Tibial nerve (tissue), 4 donors: ENCODE data around the gene PGAP3. TPM values are rescaled to one million over a fixed set of nuclear protein-coding genes. Genes with fewer than 3 reads are reported as not detected.
"Not testable (repeated sequence)": the region's sequence is repeated elsewhere in the genome, so short reads cannot be mapped to it uniquely, and the experiment has no call there.

Experiments
- DNase-seq, 2 donors: peaks; one replicate each; pipeline ENCODE4 v3.0.0-alpha.2; 2019; ENCODE audit warnings: low spot score in 2 of 2
- H3K27ac ChIP-seq, 4 donors: fragments of 200-600 bp; sonication (generic) in 3 of 4; one replicate each; pipeline ENCODE4 v1.5.1; 2017 to 2019; ENCODE audit warnings: mild to moderate bottlenecking in 1 of 4
- H3K27me3 ChIP-seq, 2 donors: fragments of 200-600 bp; sonication (generic) in 1 of 2; one replicate each; pipeline versions ENCODE4 v1.5.1 to v1.6.0; 2017 to 2019
- H3K36me3 ChIP-seq, 3 donors: fragments of 200-600 bp; sonication (generic); one replicate each; pipeline ENCODE4 v1.5.1; 2018 to 2019
- H3K4me1 ChIP-seq, 4 donors: fragments of 200-600 bp; sonication (generic) in 3 of 4; one replicate each; pipeline ENCODE4 v1.5.1; 2017 to 2019
- H3K4me3 ChIP-seq, 4 donors: fragments of 200-600 bp; sonication (generic) in 3 of 4; one replicate each; pipeline ENCODE4 v1.5.1; 2017 to 2019; ENCODE audit warnings: mild to moderate bottlenecking in 1 of 4, moderate library complexity in 1 of 4
- H3K9me3 ChIP-seq, 4 donors: fragments of 200-600 bp; sonication (generic) in 3 of 4; one replicate each; pipeline ENCODE4 v1.5.1; 2017 to 2019
- EP300 ChIP-seq, 2 donors: sonication (generic); formaldehyde crosslinking; IDR thresholded peaks; one replicate each; pipeline ENCODE4 v1.6.1; 2017; ENCODE audit warnings: antibody characterized with exemption in 2 of 2, mild to moderate bottlenecking in 1 of 2
- POLR2A ChIP-seq, 2 donors: fragments of 450-650 bp; IDR thresholded peaks; one replicate each; pipeline ENCODE4 v1.6.1; 2017; ENCODE audit warnings: antibody characterized with exemption in 2 of 2, mild to moderate bottlenecking in 2 of 2, moderate library complexity in 2 of 2
- whole genome bisulfite sequencing, 2 donors: methylation state at CpG; one replicate each; pipeline ENCODE4 v1.1.5; 2018; 5-methylcytosine and 5-hydroxymethylcytosine counted together
- total RNA-seq, 4 donors: library from RNA; depleted of rRNA; stranded (reverse); fragments of >200 nt; gene quantifications; one replicate each; pipeline ENCODE4 v1.1.0, GENCODE V29; 2016
- TF ChIP-seq, protein P1 (sequence below), 5 experiments: fragments of 200-600 bp in 3 of 5; fragments of 450-650 bp in 2 of 5; sonication (generic) in 3 of 5; IDR thresholded peaks; one replicate each; pipeline ENCODE4 v1.5.1; 2016 to 2019; ENCODE audit warnings: antibody characterized with exemption in 5 of 5, mild to moderate bottlenecking in 3 of 5, moderate library complexity in 2 of 5

Gene PGAP3
- total RNA-seq, 4 donors from 2014 or later: 10.9 to 16.5 (median 15.1) TPM

DNA sequence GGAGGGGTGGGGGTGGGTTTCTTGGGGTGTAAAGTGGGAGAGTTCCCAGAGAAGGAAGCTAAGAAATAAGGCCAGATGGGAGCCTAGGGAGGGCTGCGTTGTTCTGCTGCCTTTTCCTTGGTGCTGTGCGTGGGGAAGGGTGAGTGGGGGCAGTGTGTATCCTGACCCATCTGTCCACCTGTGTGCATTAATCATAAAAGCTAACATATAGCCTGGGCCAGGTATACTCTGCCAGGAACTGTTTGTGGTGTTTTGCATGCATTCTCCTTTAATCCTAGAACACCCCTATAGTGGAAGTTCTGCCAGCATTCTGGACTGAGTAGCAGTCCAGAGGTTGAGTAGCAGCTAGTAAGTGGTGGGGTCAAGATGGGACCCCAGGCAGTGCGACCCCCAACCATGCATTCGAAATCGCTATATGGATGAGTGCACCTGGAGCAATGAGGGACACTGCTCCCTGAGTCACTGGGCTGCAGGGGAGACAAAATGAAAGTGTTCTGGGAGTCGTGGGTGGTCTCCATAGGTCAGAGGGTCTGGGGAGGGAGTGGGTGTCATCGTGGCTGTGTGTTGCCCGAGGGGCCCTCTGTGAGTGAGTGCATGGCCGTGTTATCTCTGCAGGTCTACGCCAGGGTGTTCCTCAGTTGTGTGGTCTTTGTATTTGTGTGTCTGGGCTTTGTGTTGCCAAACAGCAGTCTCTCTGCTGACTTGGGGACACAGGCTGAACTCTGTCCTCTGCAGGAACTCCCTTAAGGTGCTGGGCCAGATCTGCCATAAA, 13.3 kb upstream of the PGAP3 start:
- TF ChIP-seq, protein P1, sequence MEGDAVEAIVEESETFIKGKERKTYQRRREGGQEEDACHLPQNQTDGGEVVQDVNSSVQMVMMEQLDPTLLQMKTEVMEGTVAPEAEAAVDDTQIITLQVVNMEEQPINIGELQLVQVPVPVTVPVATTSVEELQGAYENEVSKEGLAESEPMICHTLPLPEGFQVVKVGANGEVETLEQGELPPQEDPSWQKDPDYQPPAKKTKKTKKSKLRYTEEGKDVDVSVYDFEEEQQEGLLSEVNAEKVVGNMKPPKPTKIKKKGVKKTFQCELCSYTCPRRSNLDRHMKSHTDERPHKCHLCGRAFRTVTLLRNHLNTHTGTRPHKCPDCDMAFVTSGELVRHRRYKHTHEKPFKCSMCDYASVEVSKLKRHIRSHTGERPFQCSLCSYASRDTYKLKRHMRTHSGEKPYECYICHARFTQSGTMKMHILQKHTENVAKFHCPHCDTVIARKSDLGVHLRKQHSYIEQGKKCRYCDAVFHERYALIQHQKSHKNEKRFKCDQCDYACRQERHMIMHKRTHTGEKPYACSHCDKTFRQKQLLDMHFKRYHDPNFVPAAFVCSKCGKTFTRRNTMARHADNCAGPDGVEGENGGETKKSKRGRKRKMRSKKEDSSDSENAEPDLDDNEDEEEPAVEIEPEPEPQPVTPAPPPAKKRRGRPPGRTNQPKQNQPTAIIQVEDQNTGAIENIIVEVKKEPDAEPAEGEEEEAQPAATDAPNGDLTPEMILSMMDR (IDR thresholded peaks at IDR 0.05): no peak
- TF ChIP-seq EP300 (IDR thresholded peaks at IDR 0.05): no peak
- TF ChIP-seq POLR2A (IDR thresholded peaks at IDR 0.05): no peak
- Histone ChIP-seq H3K4me3 (peak overlapping the region; percentile 71 to 98 (median 86)), H3K27ac (peak overlapping the region; percentile 88 to 97 (median 96)), H3K4me1 (peaks cover 0 to 74% (median 43%) of the 10 kb centered on the region in 4 donors), H3K27me3 (no peaks in the 10 kb centered on the region), H3K36me3 (no peaks in the 10 kb centered on the region), H3K9me3 (no peaks in the 10 kb centered on the region)
- DNase-seq: no peak
- 20 to 28% methylated on average over 9 to 10 of the region's 10 CpGs for WGBS, 2 donors

GRCh38 chr17:39700148-39700987, 12.5 kb upstream of the PGAP3 start:
- WGBS, 2 donors: 0 to 1% methylated on average over 29 to 45 of the region's 57 CpGs
- Histone ChIP-seq H3K27me3 (no peaks in the 10 kb centered on the region), H3K27ac (peak overlapping the region; percentile 88 to 97 (median 96)), H3K4me3 (peak overlapping the region; percentile 71 to 98 (median 86)), H3K4me1 (peaks cover 0 to 67% (median 35%) of the 10 kb centered on the region in 4 donors), H3K9me3 (no peaks in the 10 kb centered on the region), H3K36me3 (no peaks in the 10 kb centered on the region)
- TF ChIP-seq, protein P1 (IDR thresholded peaks at IDR 0.05): no peak
- TF ChIP-seq EP300 (IDR thresholded peaks at IDR 0.05) (no peak), POLR2A (IDR thresholded peaks at IDR 0.05) (no peak)
- DNase-seq: no peak

- Histone ChIP-seq H3K9me3 (no peaks in the 10 kb centered on the region), H3K27ac (peak within 1 kb of the TSS; percentile 88 to 97 (median 96)), H3K4me3 (peak within 1 kb of the TSS; percentile 71 to 98 (median 86)), H3K27me3 (no peaks in the 10 kb centered on the region), H3K4me1 (peaks cover 0 to 67% (median 30%) of the 10 kb centered on the region in 4 donors), H3K36me3 (peaks cover 0 to 6% (median 0%) of the 10 kb centered on the region in 3 donors)
- 2 to 3% methylated on average over 20 of the region's 20 CpGs for WGBS, 2 donors
- TF ChIP-seq POLR2A (IDR thresholded peaks at IDR 0.05) (peak; percentile 24 to 63), EP300 (IDR thresholded peaks at IDR 0.05) (peak in 1 of 2 donors; percentile 95)
- TF ChIP-seq, protein P1 (IDR thresholded peaks at IDR 0.05): no peak
- peak; percentile 55 to 65 for DNase-seq
These were observed 11.9 kb upstream of the PGAP3 start, which contains the start of gene ERBB2 for GRCh38 chr17:39699818-39700147. TSS of gene ERBB2 (plus strand) at chr17:39700064. CDS start at chr17:39700239, 175 bp downstream.

GRCh38 chr17:39699157-39699817, 11.4 kb upstream of the PGAP3 start:
- 36 to 40% methylated on average over 11 of the region's 11 CpGs for WGBS, 2 donors
- not testable (repeated sequence) for H3K36me3 ChIP-seq, H3K9me3 ChIP-seq, H3K27me3 ChIP-seq, DNase-seq
- Histone ChIP-seq H3K4me1 (peaks cover 0 to 64% (median 25%) of the 10 kb centered on the region in 4 donors), H3K27ac (peak overlapping the region; percentile 88 to 97 (median 96)), H3K4me3 (peak overlapping the region; percentile 71 to 98 (median 86))

DNA sequence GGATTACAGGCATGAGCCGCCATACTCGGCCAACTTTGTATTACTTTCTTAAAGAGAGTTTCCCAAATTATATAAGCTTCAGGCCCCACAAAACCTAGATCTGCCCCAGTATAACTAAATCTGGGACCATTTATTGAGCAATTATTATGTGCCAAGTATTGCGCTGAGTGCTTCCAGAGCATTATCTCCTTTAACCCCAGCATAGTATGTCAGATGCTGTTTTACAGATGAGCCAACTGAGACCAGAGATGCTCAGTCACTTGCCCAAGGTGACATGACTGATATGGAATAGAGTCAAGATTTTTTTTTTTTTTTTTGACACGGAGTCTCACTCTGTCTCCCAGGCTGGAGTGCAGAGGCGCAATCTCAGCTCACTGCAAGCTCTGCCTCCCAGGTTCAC, 10.1 kb upstream of the PGAP3 start:
- H3K4me1 ChIP-seq: peaks cover 0 to 51% (median 14%) of the 10 kb centered on the region in 4 donors
- no peak overlapping the region for H3K27ac ChIP-seq
- H3K4me3 ChIP-seq: no peak overlapping the region
- WGBS, 2 donors: 92 to 100% methylated on average over 5 of the region's 5 CpGs
- H3K27me3 ChIP-seq: no peaks in the 10 kb centered on the region
- DNase-seq: no peak
- no peaks in the 10 kb centered on the region for H3K9me3 ChIP-seq
- TF ChIP-seq, protein P1 (IDR thresholded peaks at IDR 0.05): no peak
- TF ChIP-seq POLR2A (IDR thresholded peaks at IDR 0.05): no peak
- no peak for TF ChIP-seq EP300 (IDR thresholded peaks at IDR 0.05)
- H3K36me3 ChIP-seq: peaks cover 0 to 6% (median 0%) of the 10 kb centered on the region in 3 donors
